Left hindlimb (tissue), 1 donor: ENCODE measurements around the gene ANKS1A.
"Not testable (repeated sequence)": the region's sequence is repeated elsewhere in the genome, so short reads cannot be mapped to it uniquely, and the experiment has no call there.

Source experiments
- DNase-seq: peaks from one replicate; pipeline ENCODE4 v3.0.0-alpha.2; 2018

Gene ANKS1A

GRCh38 chr6:34884996-34885395 lies 4.1 kb upstream of the ANKS1A start:
- DNase-seq = no peak

- not testable (repeated sequence) for DNase-seq
Measured at GRCh38 chr6:34885837-34886236, 3.2 kb upstream of the ANKS1A start.

DNA sequence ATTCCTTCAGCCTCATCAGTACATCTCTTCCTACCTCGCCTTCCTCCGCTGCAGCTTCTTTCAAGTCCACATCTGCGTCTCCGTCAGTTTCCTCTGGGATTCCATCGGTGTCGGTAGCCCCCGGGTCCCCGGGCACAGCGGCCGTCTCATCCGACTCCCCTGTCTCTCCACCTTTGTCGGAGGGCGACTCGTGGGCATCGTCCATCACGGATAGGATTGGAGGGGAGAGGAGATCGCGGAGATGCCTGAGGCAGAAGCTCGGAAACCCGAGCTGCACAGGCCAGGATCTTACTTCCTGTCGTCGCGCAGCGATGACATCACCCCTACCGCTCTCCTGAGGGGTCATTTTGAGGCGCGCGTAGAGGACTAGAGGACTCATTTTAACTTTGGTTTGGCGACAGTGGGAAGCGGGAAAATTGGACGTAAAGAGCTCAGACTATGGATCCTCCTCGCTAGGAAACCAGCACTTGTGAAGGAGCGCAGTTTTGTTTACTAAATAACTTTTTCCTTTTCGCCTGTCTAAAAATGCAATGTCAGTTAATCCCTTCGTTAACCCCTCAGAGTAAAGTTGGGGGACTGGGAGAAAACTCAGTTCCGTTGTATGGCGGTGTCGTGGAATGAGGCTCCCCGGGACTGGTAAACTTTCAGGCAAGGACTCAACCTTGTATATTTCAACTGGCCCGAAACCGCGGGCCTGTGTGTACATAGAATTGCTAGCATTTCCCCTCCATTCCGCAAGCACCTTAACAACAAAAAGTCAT lies 1.1 kb upstream of the ANKS1A start, which contains the start of gene TAF11:
TSS of gene TAF11 (minus strand) at position 290 of the 761 bp plus-strand sequence. CDS start at position 205, 85 bp downstream.
- peak; percentile 95 for DNase-seq

DNA sequence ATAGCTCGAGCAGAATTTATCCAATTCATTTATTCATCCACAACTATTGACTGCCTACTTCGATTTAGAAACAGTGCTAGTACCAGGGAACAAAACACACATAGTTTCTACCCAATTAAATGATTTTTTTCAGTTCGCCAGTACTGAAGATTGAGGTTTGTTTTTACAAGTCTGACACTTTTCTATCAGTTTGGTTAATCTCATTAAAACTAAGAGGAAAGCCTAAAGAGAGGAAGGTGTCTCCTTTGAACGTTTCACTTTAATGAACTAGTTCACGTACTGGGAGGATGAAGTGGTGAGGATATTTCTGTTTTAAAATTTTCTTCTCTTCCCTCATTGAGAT lies 570 bp upstream of the ANKS1A start:
- no peak for DNase-seq

GRCh38 chr6:34890533-34890925 lies 1.5 kb downstream of the ANKS1A start:
- no peak for DNase-seq

GRCh38 chr6:34891296-34891695 lies 2.2 kb downstream of the ANKS1A start:
- DNase-seq = no peak

DNA sequence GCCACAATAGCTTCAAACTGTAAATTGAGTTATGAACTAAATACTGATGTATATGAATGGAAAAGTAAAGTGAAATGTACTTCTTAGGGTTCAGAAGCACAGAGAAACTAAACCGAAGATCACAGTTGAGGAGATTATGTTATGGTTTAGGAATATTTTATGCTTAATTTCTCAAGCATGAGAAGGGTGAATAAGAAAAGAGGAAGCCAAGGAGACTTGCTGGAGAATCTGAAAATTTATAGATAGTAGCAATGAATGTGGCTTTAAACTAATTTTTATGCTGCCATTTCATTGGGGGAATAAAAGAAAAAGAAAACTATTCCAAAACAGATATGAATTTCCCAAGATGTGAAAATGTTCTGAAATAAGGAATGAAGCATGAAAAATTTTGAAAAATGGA lies 5.6 kb downstream of the ANKS1A start:
- DNase-seq = no peak

GRCh38 chr6:34897130-34897529 lies 8.1 kb downstream of the ANKS1A start:
- DNase-seq = no peak

DNA sequence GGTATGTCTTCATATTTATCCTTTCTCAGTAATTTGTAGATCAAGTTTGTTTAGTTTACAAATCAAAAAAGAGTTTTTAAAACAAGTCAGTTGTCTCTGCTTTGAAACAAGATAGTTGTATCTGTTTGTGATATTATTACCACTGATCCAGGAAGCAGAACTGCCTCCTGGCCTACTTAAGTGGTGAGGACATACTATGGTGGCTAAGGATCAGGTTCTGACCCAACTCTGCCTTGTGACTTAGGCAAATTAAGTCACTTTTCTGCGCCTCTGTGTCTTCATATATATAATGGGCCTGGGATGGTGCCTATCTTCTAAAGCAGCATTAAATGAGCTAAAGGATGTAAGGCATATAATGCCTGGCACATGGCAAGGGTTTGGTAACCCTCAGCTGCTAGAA lies 8.7 kb downstream of the ANKS1A start:
- DNase-seq = no peak

DNA sequence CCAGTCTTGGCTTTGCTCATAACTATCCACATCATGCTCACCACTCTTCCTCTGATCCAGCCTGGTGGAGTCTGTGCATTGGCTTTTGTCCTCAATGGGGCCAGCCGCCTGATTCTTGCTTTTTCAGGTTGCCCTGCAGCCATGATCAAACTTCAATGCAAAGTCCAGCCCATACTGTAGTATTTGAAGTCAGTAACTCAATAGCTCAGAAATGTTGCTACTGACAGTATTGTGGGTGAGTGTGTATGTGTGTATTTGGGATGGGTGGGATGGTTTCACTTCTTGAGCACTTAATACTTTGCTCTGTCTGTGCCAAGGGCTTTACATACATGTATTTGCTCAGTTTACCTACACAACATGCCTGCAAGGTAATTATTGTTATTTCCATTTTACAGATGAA lies 10.7 kb downstream of the ANKS1A start:
- not testable (repeated sequence) for DNase-seq

- DNase-seq = no peak
Measured at GRCh38 chr6:34900321-34901031, 11.4 kb downstream of the ANKS1A start.

- no peak for DNase-seq
Measured at GRCh38 chr6:34901930-34902329, 12.9 kb downstream of the ANKS1A start.

GRCh38 chr6:34904990-34905613 lies 16.0 kb downstream of the ANKS1A start:
- no peak for DNase-seq

GRCh38 chr6:34906826-34907225 lies 17.8 kb downstream of the ANKS1A start:
- DNase-seq = no peak

DNA sequence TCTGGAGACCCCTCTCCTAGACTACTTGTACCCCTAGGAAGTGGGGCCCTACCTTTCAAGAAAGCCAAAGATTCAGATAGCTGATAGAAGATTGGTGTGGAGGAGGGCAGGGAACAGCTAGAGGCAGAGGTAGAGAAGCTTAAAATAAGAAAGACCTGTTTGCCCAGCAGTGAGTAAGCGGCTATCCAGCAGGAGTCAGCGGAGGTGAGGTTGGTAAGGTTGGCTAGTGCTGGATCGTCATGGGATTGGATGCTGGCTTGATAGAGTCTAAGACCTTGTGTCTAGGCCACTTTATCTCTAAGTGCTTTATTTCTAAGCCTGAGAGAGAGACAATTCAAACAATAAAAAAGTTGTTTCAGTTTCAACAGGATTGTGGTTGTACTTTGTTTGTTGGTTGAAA lies 19.1 kb downstream of the ANKS1A start:
- no peak for DNase-seq

DNA sequence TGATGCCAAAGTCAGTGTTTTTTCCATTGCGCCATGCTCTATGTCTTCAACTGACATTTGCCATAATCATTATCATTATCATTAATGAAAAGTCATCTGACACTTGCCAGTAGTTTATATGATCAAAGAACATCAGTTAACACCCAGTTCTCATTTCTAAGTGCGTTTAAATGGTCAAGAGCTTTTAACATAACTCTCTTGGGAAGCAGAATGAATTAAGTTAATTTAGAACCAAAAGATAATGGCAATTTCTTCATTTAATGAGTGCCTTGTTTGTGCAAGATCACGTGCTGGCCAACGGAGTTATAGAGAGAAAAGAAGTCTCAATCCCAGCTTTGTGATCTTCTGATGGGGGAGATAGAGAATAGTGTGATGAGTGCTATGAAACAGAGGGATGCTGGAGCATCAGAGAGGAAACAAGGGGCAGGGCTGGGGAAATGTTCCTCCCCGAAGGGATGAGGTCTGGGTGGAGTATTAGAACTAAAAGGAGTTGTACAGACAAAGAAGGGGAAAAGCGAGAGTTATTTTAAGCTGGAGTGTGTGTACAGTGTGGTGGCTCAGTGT lies 20.3 kb downstream of the ANKS1A start:
- DNase-seq = no peak

GRCh38 chr6:34911822-34912221 lies 22.8 kb downstream of the ANKS1A start:
- no peak for DNase-seq

DNA sequence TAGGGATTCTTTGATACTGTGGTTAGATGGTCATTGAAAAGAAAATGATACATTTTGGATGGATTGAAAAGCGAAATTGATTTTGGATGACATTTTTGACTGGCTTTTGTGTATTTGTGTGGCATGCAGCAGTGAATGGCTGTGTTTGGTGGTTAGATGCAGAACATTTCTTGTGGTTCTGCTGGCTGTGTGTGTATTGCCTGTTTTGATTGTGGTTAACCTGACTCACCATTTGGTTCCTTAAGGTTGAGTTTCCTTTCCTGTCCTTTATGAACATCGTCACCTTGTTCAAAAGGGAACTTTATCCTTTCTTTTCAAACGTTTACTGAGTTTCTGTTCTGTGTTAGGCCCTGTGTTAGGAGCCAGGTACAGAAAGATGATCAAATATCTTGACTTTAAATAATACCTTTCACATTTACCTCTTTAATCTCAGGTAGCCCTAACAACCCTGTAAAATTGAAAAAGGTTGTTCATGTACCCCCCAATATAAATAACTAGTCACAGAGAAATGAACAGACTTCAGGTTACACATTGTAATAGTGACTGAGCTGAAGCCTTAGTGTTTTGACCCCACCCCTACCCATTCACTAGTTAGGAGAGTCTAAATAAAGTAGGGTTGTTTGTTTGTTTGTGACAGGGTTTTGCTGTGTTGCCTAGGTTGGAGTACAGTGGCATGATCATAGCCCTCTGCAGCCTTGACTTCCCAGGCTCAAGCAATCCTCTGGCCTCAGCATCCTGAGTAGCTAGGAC lies 23.8 kb downstream of the ANKS1A start:
- DNase-seq = no peak

DNA sequence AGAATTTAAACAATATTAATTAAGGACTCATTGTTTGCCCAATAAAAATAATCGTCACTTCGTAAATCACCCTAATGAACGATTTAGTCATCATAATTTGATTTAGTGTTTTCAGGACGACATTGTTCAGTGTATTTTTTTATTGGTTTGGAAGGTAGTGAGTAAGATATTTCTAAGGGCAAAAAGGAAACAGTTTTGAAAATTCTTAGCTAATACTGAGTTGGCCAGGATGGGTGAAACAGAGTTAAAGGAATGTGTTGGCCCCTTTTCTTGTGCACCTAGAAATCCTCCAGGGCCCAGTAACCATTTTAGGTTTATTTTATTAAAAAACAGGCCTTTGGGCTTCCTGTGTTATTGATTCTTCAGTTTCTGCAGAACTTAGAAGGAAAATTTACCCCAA lies 25.3 kb downstream of the ANKS1A start:
- DNase-seq = no peak

DNA sequence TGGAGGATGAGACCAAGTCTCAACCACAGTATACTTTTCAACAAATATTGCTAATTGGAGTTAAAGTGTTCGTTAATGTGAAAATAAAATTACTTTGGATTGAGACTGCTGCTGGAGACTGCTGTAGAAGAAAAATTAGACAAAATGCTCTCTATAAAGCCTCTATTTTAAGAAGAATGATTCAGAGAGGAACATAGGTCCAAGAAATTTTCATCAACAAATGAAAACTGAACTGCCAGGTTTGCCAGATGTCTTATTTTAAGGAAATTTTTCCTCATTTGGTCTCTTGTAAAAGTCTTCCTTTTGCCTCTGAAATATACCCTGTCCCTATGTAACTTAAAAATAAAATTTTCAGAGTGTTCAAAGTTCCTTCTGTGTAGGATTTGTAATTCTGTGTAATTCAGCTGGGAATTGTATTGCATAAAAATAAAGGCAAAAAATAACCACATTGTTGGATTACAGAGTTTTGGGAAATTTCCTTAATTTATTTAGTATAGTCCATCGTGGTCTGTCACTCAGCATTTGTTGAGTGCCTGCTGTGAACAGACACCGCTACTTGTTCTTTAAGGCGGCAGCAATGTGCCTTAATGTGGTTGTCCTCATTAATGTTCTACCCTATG lies 27.4 kb downstream of the ANKS1A start:
- DNase-seq = no peak

DNA sequence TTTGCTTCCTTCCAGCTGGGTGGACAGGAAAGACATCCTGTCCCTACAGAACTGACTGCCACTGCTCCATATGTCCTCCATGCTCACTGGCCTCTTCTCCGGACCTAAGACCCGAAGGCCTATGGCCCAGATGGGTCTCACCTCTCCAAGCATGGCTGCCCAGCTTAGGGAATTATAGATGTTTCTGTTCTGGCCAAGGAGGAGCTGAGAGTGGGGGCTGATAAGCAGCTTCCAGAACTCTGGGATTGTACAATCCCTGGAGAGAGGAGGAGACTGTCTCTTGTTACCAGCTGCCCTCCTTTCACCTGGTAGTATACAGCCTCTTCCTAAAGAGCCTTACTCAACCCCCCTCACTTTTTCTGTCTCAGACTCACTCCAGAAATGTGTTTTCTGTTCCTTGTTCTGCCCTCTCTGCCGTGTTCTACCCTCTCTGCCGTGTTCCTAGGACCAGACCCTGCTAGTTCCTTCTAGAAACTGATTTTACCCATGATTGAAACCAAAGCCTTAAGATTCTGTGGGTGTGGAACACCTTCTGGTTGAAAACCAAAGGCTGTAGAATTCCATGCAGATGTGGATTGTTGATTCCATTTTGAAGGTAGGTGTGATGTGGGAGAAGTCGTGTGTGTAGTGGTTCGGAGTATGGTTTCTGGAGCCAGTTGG lies 28.7 kb downstream of the ANKS1A start:
- DNase-seq = no peak

GRCh38 chr6:34919651-34920050 lies 30.6 kb downstream of the ANKS1A start:
- DNase-seq = no peak
